GM18511 (cell line): ENCODE results near the gene PPP1R10.

Experiments used
- ATAC-seq: cut with Tn5 transposase; IDR thresholded peaks from one replicate; pipeline ENCODE4 v1.9.1; 2021; ENCODE audit warnings: mild to moderate bottlenecking, moderate library complexity; ENCODE audit not compliant: unreplicated experiment

The PPP1R10 gene

GRCh38 chr6:30599625-30600324 is 17.3 kb downstream of the PPP1R10 start:
- ATAC-seq, result no peak

GRCh38 chr6:30598912-30599624 is 18.0 kb downstream of the PPP1R10 start:
- no peak for ATAC-seq

- ATAC-seq, result peak; percentile 58
Observed at GRCh38 chr6:30597315-30598144, 19.5 kb downstream of the PPP1R10 start.

- ATAC-seq, result no peak
Observed at GRCh38 chr6:30592287-30592686, 24.8 kb downstream of the PPP1R10 start.

- ATAC-seq, result no peak
Observed at GRCh38 chr6:30591008-30591407, 26.0 kb downstream of the PPP1R10 start.

- ATAC-seq, result no peak
Observed at GRCh38 chr6:30590509-30590908, 26.5 kb downstream of the PPP1R10 start.

GRCh38 chr6:30589754-30590358 is 27.2 kb downstream of the PPP1R10 start:
- no peak for ATAC-seq

- no peak for ATAC-seq
Observed at GRCh38 chr6:30583921-30584320, 33.1 kb downstream of the PPP1R10 start.

- ATAC-seq, result no peak
Observed at GRCh38 chr6:30578051-30578450, 39.0 kb downstream of the PPP1R10 start.

GRCh38 chr6:30573113-30573512 is 43.9 kb downstream of the PPP1R10 start:
- no peak for ATAC-seq

GRCh38 chr6:30572148-30572547 is 44.9 kb downstream of the PPP1R10 start:
- no peak for ATAC-seq

- ATAC-seq, result no peak
Observed at GRCh38 chr6:30571762-30572082, 45.3 kb downstream of the PPP1R10 start.

- ATAC-seq, result peak; percentile 95
Observed at GRCh38 chr6:30571075-30571761, 45.8 kb downstream of the PPP1R10 start, which contains the start of gene ABCF1. Gene ABCF1 (plus strand): TSS chr6:30571442. CDS start chr6:30571488, 46 bp downstream.

- peak; percentile 16 for ATAC-seq
Observed at GRCh38 chr6:30570740-30571074, 46.3 kb downstream of the PPP1R10 start.

GRCh38 chr6:30570263-30570662 is 46.8 kb downstream of the PPP1R10 start:
- no peak for ATAC-seq

GRCh38 chr6:30568245-30568644 is 48.8 kb downstream of the PPP1R10 start:
- no peak for ATAC-seq

GRCh38 chr6:30565772-30566171 is 51.3 kb downstream of the PPP1R10 start:
- ATAC-seq, result no peak

- ATAC-seq, result no peak
Observed at GRCh38 chr6:30564114-30564513, 52.9 kb downstream of the PPP1R10 start.

- no peak for ATAC-seq
Observed at GRCh38 chr6:30562470-30563425, 54.3 kb downstream of the PPP1R10 start.

- no peak for ATAC-seq
Observed at GRCh38 chr6:30560930-30561329, 56.1 kb downstream of the PPP1R10 start.
